HG03378 (cell line): Measurements from ENCODE around the gene TCHH.
"Not testable (repeated sequence)": the region's sequence is repeated elsewhere in the genome, so short reads cannot be mapped to it uniquely, and the experiment has no call there.

Source experiments
- ATAC-seq: cut with Tn5 transposase; IDR thresholded peaks from one replicate; pipeline ENCODE4 v1.9.1; 2021; ENCODE audit warnings: mild to moderate bottlenecking, moderate library complexity; ENCODE audit not compliant: unreplicated experiment

The TCHH gene

DNA sequence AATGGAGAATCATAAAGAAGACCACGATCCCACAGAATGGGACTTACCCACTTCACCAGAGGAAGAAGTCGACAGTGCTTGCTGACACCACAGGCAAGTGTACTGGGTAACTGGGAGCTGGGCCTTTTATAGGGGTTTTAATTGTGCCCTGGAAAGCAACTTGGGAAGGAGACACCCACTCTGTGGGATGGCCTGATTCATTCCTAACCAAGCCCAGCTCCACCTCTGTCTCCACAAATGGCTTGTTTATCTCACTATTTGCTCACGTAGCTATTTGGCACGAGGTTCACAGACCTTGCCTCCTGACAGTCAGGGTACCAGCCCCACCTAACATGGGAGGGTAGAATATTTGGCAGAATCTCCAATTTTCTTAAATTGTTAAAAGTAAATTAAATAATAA, at the start of gene TCHH:
TSS of gene TCHH (minus strand) at position 101 of the 400 bp plus-strand sequence. CDS start 1,364 bp downstream, outside the sequence.
- no peak for ATAC-seq

- no peak for ATAC-seq
Measured at GRCh38 chr1:152164517-152165136, 49.4 kb upstream of the TCHH start.

DNA sequence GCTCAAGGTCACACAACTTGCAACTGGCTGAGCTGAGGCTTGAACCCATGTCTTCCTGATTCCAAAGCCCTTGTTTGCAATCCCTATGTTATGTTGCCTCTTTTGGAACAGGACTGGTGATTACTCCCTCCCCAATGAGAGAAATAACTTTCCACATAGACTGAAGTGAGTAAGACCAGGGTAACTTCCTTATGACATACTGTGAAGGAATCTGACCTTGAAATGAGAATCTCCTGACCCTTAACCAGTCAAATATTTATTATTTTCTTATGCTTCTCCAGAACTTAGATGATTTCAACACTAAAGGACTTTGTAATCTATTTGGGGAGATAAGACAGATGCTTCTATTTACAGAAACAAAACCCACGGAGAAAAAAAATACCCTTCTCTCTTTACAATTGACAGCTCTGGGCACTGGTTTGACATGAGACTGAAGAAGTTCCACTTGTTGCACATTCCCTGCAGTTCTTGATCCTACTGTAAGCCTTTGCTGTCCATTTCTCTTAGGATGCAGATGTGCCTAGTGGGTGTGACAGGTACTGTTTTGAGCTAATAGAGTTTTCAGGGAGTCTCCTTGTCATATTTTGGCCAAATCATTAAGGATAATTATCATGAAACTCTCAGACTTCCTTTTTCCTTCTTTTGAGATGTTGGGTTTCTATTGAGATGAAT, 47.7 kb upstream of the TCHH start:
- no peak for ATAC-seq

GRCh38 chr1:152160576-152160975, 45.3 kb upstream of the TCHH start:
- no peak for ATAC-seq

- no peak for ATAC-seq
Measured at GRCh38 chr1:152159144-152159543, 43.9 kb upstream of the TCHH start, which contains the start of gene RPTN. Gene RPTN, minus strand, starts transcription at chr1:152159228. Its CDS starts 1,339 bp downstream, at chr1:152157889.

- ATAC-seq: no peak
Measured at GRCh38 chr1:152153996-152154395, 38.8 kb upstream of the TCHH start.

- ATAC-seq: no peak
Measured at GRCh38 chr1:152151646-152152045, 36.4 kb upstream of the TCHH start.

DNA sequence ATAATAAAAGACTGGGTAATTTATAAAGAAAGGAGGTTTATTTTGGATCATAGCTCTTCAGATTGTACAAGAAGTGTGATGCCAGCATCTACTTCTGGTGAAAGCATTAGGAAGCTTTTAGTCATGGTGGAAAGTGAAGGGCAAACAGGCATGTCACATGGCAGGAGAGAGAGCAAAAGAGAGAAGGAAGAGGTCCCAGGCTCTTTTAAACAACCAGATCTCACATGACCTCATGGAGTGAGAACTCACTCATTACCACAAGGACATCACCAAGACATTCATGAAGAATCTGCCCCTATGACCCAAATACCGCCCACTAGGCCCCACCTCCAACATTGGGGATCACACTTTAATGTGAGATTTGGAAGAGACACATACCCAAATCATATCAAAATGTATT, 33.7 kb upstream of the TCHH start:
- ATAC-seq: no peak

GRCh38 chr1:152148051-152148450, 32.8 kb upstream of the TCHH start:
- ATAC-seq: no peak

DNA sequence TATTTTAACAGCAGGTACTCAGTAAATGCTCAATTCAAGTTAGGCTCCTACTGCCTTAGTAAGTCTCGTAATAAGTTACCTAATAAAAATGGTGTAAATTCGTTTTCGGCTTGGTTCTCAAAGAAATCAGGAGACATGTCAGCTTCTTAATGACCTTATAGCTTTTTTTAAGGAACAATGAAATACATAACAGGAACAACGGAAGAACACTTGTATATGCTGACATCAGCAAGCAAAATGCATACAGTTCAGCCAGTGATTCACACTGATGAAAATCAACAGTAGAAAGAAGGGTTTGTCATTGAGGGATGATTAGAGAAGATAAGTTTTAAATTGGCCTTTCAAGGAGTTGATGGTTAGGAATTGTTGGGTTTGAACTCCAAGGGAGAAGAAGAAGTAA, 30.5 kb upstream of the TCHH start:
- ATAC-seq: no peak

- ATAC-seq: not testable (repeated sequence)
Measured at GRCh38 chr1:152144674-152145183, 29.5 kb upstream of the TCHH start.

DNA sequence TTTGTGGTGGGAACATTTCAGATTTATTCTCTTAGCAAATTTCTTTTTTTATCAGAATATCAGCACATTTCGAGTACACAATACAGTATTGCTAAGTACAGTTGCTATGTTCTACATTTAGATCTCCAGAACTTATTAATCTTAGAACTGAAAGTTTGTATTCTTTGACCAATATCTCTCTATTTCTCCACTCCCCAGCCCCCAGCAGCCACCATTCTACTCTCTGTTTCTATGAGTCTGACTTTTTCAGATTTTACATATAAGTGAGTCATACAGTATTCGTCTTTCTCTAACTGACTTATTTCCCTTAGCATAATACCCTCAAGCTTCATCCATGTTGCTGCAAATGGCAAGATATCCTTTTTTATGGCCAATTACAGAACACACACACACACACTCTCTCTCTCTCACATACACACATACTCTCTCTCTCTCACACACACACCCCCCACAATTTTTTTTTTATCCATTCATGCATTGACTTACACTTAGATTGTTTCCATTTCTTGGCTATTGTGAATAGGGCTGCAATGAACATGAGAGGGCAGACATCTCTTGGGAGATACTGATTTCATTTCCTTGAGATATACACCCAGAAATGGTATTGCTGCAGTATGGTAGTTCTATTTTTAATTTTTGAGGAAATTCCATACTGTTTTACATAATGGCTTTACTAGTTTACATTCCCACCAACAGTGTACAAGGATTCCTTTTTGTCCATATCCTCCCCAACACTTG, 28.1 kb upstream of the TCHH start:
- peak; percentile 47 for ATAC-seq

- ATAC-seq: no peak
Measured at GRCh38 chr1:152141971-152142584, 26.8 kb upstream of the TCHH start.

DNA sequence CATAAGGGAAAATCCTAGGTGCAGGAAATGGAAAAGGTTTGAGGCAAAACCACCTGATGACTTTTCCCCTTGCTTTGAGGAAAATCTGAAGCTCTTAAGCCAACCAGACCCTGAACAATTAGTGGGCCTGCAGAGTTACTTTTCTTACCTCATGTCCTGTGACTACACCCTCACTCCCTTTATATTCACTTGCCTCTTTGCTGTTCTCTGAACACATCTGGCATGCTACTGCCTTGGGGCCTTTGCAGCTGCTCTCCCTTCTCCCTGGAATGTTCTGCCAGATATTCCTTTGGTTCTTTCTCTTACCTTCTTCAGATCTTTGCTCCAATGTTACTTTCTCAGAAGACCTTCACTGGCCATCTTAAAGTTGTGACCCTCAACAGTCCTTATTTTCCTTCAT, 22.0 kb upstream of the TCHH start:
- no peak for ATAC-seq

- ATAC-seq: no peak
Measured at GRCh38 chr1:152130186-152130585, 14.9 kb upstream of the TCHH start.

DNA sequence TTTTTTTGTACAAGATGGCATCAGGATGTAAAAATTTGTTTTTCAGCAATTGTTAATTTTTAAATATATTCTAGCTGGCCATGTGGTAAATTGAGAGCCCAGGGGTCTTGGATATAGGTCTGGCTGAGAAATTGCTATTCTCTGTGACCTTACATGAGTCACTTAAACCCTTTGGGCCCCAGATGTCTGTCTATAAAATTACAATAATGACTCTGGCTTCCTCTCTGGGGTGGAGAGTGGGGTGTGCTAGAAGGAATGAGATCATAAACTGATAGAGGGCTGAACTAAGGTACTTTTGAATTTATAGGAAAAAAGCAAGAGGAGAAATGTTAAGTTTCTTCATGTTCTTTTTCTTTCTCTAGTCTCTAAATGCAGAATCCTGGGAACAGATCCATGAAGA, 12.4 kb upstream of the TCHH start:
- no peak for ATAC-seq

GRCh38 chr1:152125834-152126443, 10.7 kb upstream of the TCHH start:
- ATAC-seq: no peak

- ATAC-seq: no peak
Measured at GRCh38 chr1:152118915-152119314, 3.7 kb upstream of the TCHH start.

GRCh38 chr1:152112885-152113432, 2.3 kb downstream of the TCHH start:
- no peak for ATAC-seq

DNA sequence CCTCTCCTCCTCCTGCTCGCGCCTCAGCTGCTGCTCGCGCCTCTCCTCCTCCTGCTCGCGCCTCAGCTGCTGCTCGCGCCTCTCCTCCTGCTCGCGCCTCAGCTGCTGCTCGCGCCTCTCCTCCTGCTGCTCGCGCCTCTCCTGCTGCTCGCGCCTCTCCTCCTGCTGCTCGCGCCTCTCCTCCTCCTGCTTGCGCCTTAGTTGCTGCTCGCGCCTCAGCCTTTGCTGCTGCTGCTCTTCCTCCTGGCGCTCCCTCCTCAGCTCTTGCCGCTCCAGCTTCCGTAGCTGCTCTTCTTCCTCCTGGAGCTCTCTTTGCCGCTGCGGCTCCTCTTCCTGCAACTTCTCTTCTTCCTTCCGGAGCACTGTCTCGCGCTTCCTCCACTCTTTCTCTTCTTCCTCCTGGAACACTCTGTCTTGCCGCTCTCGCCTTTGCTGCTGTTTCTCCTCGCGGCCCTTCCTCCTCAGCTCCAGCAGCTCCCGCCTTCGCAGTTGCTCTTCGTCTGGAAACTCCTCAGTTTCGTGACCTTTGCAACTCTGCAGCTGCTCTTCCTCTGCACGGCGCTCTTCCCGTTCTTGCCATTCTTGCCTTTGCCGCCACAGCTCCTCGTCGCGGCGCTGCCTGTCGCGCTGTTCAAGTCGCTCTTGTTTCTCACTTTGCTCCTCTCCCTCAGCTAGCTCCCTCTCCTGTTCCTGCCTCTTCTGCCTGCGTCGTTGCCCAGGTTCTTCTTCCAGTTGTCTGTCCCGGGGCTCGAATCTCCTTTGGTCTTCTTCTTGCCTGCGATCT, 3.0 kb downstream of the TCHH start:
- ATAC-seq: no peak
